GM18517 (cell line): ENCODE results near the gene ZNF155.

Source experiments
- ATAC-seq: cut with Tn5 transposase; IDR thresholded peaks from one replicate; pipeline ENCODE4 v1.9.1; 2021; ENCODE audit warnings: mild to moderate bottlenecking, moderate library complexity; ENCODE audit not compliant: unreplicated experiment

ZNF155 gene

GRCh38 chr19:44003461-44004009 lies 19.5 kb downstream of the ZNF155 start:
- ATAC-seq = peak; percentile 31

GRCh38 chr19:44005973-44006372 lies 22.0 kb downstream of the ZNF155 start:
- ATAC-seq = no peak

DNA sequence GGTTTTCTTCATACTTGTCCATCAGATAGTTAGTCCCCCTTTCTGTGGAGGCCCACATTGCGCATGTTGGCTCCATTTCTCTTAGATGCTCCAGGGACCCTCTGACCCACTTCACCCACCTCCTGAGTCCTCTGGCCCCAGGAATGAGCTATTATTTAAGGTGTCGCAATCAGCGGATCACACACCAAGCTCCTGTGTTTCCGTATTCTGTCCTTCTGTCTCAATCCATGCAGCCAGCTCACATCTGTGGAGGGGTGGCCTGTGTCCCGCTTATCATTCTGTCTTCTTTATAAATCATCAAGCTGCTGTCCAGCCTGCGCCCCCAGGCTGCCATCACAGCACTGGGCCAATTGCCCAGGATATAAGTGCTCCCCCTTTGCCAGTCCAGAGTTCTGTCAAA lies 23.5 kb downstream of the ZNF155 start:
- ATAC-seq = no peak

GRCh38 chr19:44010468-44010867 lies 26.5 kb downstream of the ZNF155 start:
- no peak for ATAC-seq

GRCh38 chr19:44019498-44019897 lies 35.5 kb downstream of the ZNF155 start:
- ATAC-seq = no peak

- no peak for ATAC-seq
These were observed 37.2 kb downstream of the ZNF155 start for GRCh38 chr19:44021221-44021620.

GRCh38 chr19:44024900-44025216 lies 40.9 kb downstream of the ZNF155 start:
- no peak for ATAC-seq

- ATAC-seq = peak; percentile 89
These were observed 41.4 kb downstream of the ZNF155 start, which contains the start of gene ZNF222 for GRCh38 chr19:44025217-44025936. Gene ZNF222, plus strand, starts transcription at chr19:44025379. Its CDS starts 58 bp downstream, at chr19:44025437.

DNA sequence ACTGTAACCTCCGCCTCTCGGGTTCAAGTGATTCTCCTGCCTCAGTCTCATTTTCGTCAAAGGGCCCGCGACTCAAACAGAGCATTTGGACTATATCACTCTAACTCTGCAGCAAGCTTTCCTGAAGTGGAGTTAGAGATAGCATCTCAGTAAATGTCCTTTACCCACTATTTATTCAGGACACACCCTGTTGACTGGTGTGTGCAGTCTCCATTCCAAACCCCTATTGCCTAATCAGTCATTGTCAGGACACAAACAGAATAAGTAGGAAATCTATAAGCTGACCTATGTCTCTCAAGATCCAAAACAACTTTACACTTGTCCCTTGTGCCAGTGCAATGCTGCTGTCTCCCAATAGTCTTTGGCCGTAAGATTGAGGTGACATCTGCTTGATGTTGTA lies 42.6 kb downstream of the ZNF155 start:
- no peak for ATAC-seq

DNA sequence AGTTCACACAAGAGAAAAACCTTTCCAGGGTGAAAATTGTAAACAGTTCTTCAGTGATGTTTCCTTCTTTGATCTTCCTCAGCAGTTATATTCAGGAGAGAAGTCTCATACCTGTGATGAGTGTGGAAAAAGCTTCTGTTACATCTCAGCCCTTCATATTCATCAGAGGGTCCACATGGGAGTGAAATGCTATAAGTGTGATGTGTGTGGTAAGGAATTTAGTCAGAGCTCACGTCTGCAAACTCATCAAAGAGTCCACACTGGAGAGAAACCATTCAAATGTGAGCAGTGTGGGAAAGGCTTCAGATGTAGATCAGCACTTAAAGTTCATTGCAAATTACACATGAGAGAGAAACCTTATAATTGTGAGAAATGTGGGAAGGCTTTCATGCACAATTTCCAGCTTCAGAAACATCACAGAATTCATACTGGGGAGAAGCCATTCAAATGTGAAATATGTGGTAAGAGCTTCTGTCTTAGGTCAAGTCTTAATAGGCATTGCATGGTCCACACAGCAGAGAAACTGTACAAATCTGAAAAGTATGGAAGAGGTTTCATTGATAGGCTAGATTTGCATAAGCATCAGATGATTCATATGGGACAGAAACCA lies 48.1 kb downstream of the ZNF155 start:
- ATAC-seq = no peak

- ATAC-seq = no peak
These were observed 58.2 kb downstream of the ZNF155 start for GRCh38 chr19:44042147-44042546.
